Transverse colon (tissue), 4 donors: ENCODE data around the gene ARHGAP22. TPM values are rescaled to one million over a fixed set of nuclear protein-coding genes. Genes with fewer than 3 reads are reported as not detected.

Experiments
- DNase-seq: peaks from one replicate; pipeline ENCODE4 v3.0.0-alpha.2; 2019
- H3K27ac ChIP-seq, 4 donors: fragments of 200-600 bp; sonication (generic); 2 replicates each; pipeline ENCODE4 v1.5.1; 2016 to 2018; ENCODE audit warnings: inconsistent platforms in 4 of 4
- H3K27me3 ChIP-seq: fragments of 200-600 bp; sonication (generic); 2 replicates; pipeline ENCODE4 v1.5.1; 2017; ENCODE audit warnings: inconsistent platforms
- H3K36me3 ChIP-seq, 4 donors: fragments of 200-600 bp; sonication (generic); 2 replicates each; pipeline ENCODE4 v1.5.1; 2017 to 2019; ENCODE audit warnings: inconsistent platforms in 4 of 4
- H3K4me1 ChIP-seq, 4 donors: fragments of 200-600 bp; sonication (generic); 2 replicates each; pipeline ENCODE4 v1.5.1; 2017 to 2020; ENCODE audit warnings: inconsistent platforms in 4 of 4
- H3K4me3 ChIP-seq, 4 donors: fragments of 200-600 bp; sonication (generic); 1 replicate in 1 of 4; 2 replicates in 3 of 4; pipeline versions ENCODE4 v1.5.1 to v1.6.1; 2017 to 2019; ENCODE audit warnings: inconsistent platforms in 4 of 4
- H3K9me3 ChIP-seq, 2 donors: fragments of 200-600 bp; sonication (generic); 2 replicates each; pipeline ENCODE4 v1.5.1; 2017 to 2019; ENCODE audit warnings: inconsistent platforms in 2 of 2
- CTCF ChIP-seq, 5 experiments: fragments of 200-600 bp in 3 of 5; fragments of 450-650 bp in 2 of 5; sonication (generic) in 3 of 5; IDR thresholded peaks; 1 replicate in 2 of 5; 2 replicates in 3 of 5; pipeline ENCODE4 v1.5.1; 2016 to 2017; ENCODE audit warnings: antibody characterized with exemption in 5 of 5, inconsistent platforms in 3 of 5, mild to moderate bottlenecking in 2 of 5, moderate library complexity in 1 of 5
- EP300 ChIP-seq: sonication (generic); formaldehyde crosslinking; IDR thresholded peaks from one replicate; pipeline ENCODE4 v1.6.1; 2017; ENCODE audit warnings: antibody characterized with exemption, low read depth
- POLR2A ChIP-seq: fragments of 450-650 bp; IDR thresholded peaks from one replicate; pipeline ENCODE4 v1.6.1; 2016; ENCODE audit warnings: antibody characterized with exemption, mild to moderate bottlenecking, moderate library complexity
- POLR2AphosphoS5 ChIP-seq, 3 donors: sonication (generic); formaldehyde crosslinking; IDR thresholded peaks; one replicate each; pipeline ENCODE4 v1.6.1; 2016; ENCODE audit warnings: antibody characterized with exemption in 3 of 3
- WGBS, 2 donors: methylation state at CpG; one replicate each; pipeline ENCODE4 v1.1.5; 2018; ENCODE audit warnings: low coverage in 1 of 2; 5-methylcytosine and 5-hydroxymethylcytosine counted together
- in situ Hi-C, 4 donors: fragments of 200-750 bp; cut with MboI; loops; one replicate each; pipeline versions ENCODE4 v1.15.0 to v1.15.1; 2017; ENCODE audit warnings: low sequenced_read_pairs in 3 of 4, low pct_ligation_motif_present in 1 of 4, low pct_unique_long_range_greater_than_20kb in 1 of 4
- intact Hi-C: fragments of 100-400 bp; cut with DNase I; formaldehyde crosslinking; loops from one replicate; pipeline ENCODE4 v1.15.1; 2023; ENCODE audit warnings: low total_unique reads
- total RNA-seq, 4 donors: library from RNA; depleted of rRNA; stranded (reverse); fragments of >200 nt; gene quantifications; one replicate each; pipeline ENCODE4 v1.1.0, GENCODE V29; 2016

Gene ARHGAP22
- total RNA-seq, 4 donors from 2014 or later = 1.4 to 3.4 (median 1.7) TPM; not detected in 1

GRCh38 chr10:48495282-48496045 is 109.4 kb downstream of the ARHGAP22 start:
- H3K27me3 ChIP-seq = no peaks in the 10 kb centered on the region
- H3K27ac ChIP-seq = no peak overlapping the region
- intact Hi-C loops (no loop called here), in situ Hi-C loops (no loop called here)
- H3K4me1 ChIP-seq = peaks cover 0 to 9% (median 2%) of the 10 kb centered on the region in 4 donors
- no peaks in the 10 kb centered on the region for H3K36me3 ChIP-seq
- WGBS, 2 donors = 78 to 86% methylated on average over 2 to 11 of the region's 11 CpGs
- DNase-seq = no peak
- H3K9me3 ChIP-seq = no peaks in the 10 kb centered on the region
- TF ChIP-seq CTCF (IDR thresholded peaks at IDR 0.05) = no peak
- TF ChIP-seq POLR2AphosphoS5 (IDR thresholded peaks at IDR 0.05) = no peak
- no peak for TF ChIP-seq EP300
- no peak for TF ChIP-seq POLR2A
- H3K4me3 ChIP-seq = no peak overlapping the region

GRCh38 chr10:48494611-48495010 is 110.3 kb downstream of the ARHGAP22 start:
- Histone ChIP-seq H3K27me3 (no peaks in the 10 kb centered on the region), H3K36me3 (no peaks in the 10 kb centered on the region), H3K4me1 (peaks cover 0 to 9% (median 2%) of the 10 kb centered on the region in 4 donors), H3K9me3 (no peaks in the 10 kb centered on the region), H3K4me3 (no peak overlapping the region), H3K27ac (no peak overlapping the region)
- TF ChIP-seq POLR2A (no peak), POLR2AphosphoS5 (IDR thresholded peaks at IDR 0.05) (no peak), CTCF (IDR thresholded peaks at IDR 0.05) (no peak), EP300 (no peak)
- in situ Hi-C loops = no loop called here
- intact Hi-C loops = no loop called here
- DNase-seq = no peak
- 80 to 84% methylated on average over 1 to 5 of the region's 5 CpGs for WGBS, 2 donors

- no peaks in the 10 kb centered on the region for H3K27me3 ChIP-seq
- intact Hi-C loops = no loop called here
- no peak for DNase-seq
- no peak overlapping the region for H3K27ac ChIP-seq
- in situ Hi-C loops = no loop called here
- peaks cover 0 to 9% (median 2%) of the 10 kb centered on the region in 4 donors for H3K4me1 ChIP-seq
- WGBS, 2 donors = 72% methylated on average over 8 of the region's 8 CpGs; no CpG with 5 or more reads in 1 of the 2 donors
- no peaks in the 10 kb centered on the region for H3K9me3 ChIP-seq
- TF ChIP-seq POLR2A = no peak
- no peak for TF ChIP-seq CTCF (IDR thresholded peaks at IDR 0.05)
- no peak for TF ChIP-seq EP300
- no peak for TF ChIP-seq POLR2AphosphoS5 (IDR thresholded peaks at IDR 0.05)
- H3K4me3 ChIP-seq = no peak overlapping the region
- no peaks in the 10 kb centered on the region for H3K36me3 ChIP-seq
Measured at GRCh38 chr10:48494073-48494472, 110.8 kb downstream of the ARHGAP22 start.

- Histone ChIP-seq H3K9me3 (no peaks in the 10 kb centered on the region), H3K4me3 (no peak overlapping the region), H3K36me3 (no peaks in the 10 kb centered on the region), H3K27me3 (no peaks in the 10 kb centered on the region), H3K4me1 (peaks cover 0 to 9% (median 2%) of the 10 kb centered on the region in 4 donors), H3K27ac (no peak overlapping the region)
- DNase-seq = no peak
- in situ Hi-C loops (no loop called here), intact Hi-C loops (no loop called here)
- no peak for TF ChIP-seq CTCF (IDR thresholded peaks at IDR 0.05)
- TF ChIP-seq POLR2A = no peak
- TF ChIP-seq EP300 = no peak
- TF ChIP-seq POLR2AphosphoS5 (IDR thresholded peaks at IDR 0.05) = no peak
- WGBS, 2 donors = 52 to 73% methylated on average over 2 to 13 of the region's 16 CpGs
Measured at GRCh38 chr10:48493083-48493871, 111.6 kb downstream of the ARHGAP22 start.
